ENCODE data around the gene NR6A1.

Gene NR6A1

GRCh38 chr9:124606027-124606426 lies 165.1 kb downstream of the NR6A1 start:
- DNase-seq = no peak

GRCh38 chr9:124605258-124605657 lies 165.9 kb downstream of the NR6A1 start:
- DNase-seq = no peak

- DNase-seq = no peak
Measured at GRCh38 chr9:124602632-124603031, 168.5 kb downstream of the NR6A1 start.

- no peak for DNase-seq
Measured at GRCh38 chr9:124602204-124602603, 168.9 kb downstream of the NR6A1 start.

GRCh38 chr9:124600407-124600806 lies 170.7 kb downstream of the NR6A1 start:
- DNase-seq = no peak

GRCh38 chr9:124599121-124599795 lies 171.9 kb downstream of the NR6A1 start:
- DNase-seq = no peak

GRCh38 chr9:124598048-124598447 lies 173.1 kb downstream of the NR6A1 start:
- DNase-seq = no peak

GRCh38 chr9:124596172-124596839 lies 174.8 kb downstream of the NR6A1 start:
- DNase-seq = no peak

- DNase-seq = no peak
Measured at GRCh38 chr9:124595743-124596142, 175.4 kb downstream of the NR6A1 start.

GRCh38 chr9:124594673-124595072 lies 176.4 kb downstream of the NR6A1 start:
- DNase-seq = peak; percentile 34

- DNase-seq = no peak
Measured at GRCh38 chr9:124594225-124594624, 176.9 kb downstream of the NR6A1 start.

GRCh38 chr9:124593651-124594058 lies 177.5 kb downstream of the NR6A1 start:
- DNase-seq = peak; percentile 88

GRCh38 chr9:124593200-124593599 lies 177.9 kb downstream of the NR6A1 start:
- peak; percentile 26 for DNase-seq

- DNase-seq = no peak
Measured at GRCh38 chr9:124590889-124591641, 180.0 kb downstream of the NR6A1 start.

- no peak for DNase-seq
Measured at GRCh38 chr9:124584631-124585030, 186.5 kb downstream of the NR6A1 start.

- no peak for DNase-seq
Measured at GRCh38 chr9:124583134-124583533, 188.0 kb downstream of the NR6A1 start.

GRCh38 chr9:124580186-124580585 lies 190.9 kb downstream of the NR6A1 start:
- DNase-seq = no peak

- DNase-seq = no peak
Measured at GRCh38 chr9:124576751-124577150, 194.4 kb downstream of the NR6A1 start.

- DNase-seq = peak; percentile 50
Measured at GRCh38 chr9:124574534-124575375, 196.4 kb downstream of the NR6A1 start.

GRCh38 chr9:124570942-124571666 lies 200.0 kb downstream of the NR6A1 start:
- DNase-seq = no peak

GRCh38 chr9:124569942-124570341 lies 201.2 kb downstream of the NR6A1 start:
- no peak for DNase-seq

- DNase-seq = no peak
Measured at GRCh38 chr9:124567362-124567761, 203.7 kb downstream of the NR6A1 start.

Data from NCI-H82 (cell line).